K562 (cell line): ENCODE data around the gene SLC25A51. TPM values are rescaled to one million over a fixed set of nuclear protein-coding genes. Genes with fewer than 3 reads are reported as not detected.
A peak's percentile ranks its signal among the peaks of the same experiment; 100 is the strongest.

Experiments used
- ATAC-seq: fragments of 200-7000 bp; cut with Tn5 transposase; 3 replicates; pipeline ENCODE4 v1.9.1; 2020; ENCODE audit warnings: moderate library complexity
- BruUV-seq: library from RNA; stranded (reverse); fragments of 400-500 nt; replicated peaks from 2 replicates; lab custom pipeline; 2021; lab: Mats Ljungman, UMichigan
- CTCF ChIA-PET: fragments of 300-600 bp; formaldehyde crosslinking; extraction: SDS; loops from one replicate; lab custom pipeline; 2021; ENCODE audit warnings: low intra/inter-chr PET ratio; lab: Yijun Ruan, JAX
- POLR2A ChIA-PET: fragments of 300-600, 350-650 bp; sonication (Branson Sonifier 250); formaldehyde crosslinking; extraction: SDS; loops from one replicate; lab custom pipeline; 2021; ENCODE audit warnings: antibody characterized with exemption, inconsistent platforms; lab: Yijun Ruan, JAX
- DNase-seq, 4 experiments: peaks; one replicate each; pipeline versions ENCODE4 v3.0.0 to v3.0.0-alpha.2; 2011 to 2018; ENCODE audit warnings: low spot score in 3 of 4, mixed read lengths in 3 of 4; ENCODE audit errors: extremely low read depth in 1 of 4
- FAIRE-seq: peaks from 2 replicates; lab custom pipeline; 2011; peaks lifted over from hg19 to GRCh38; lab: Jason Lieb, UNC
- H2AFZ ChIP-seq: 2 replicates; pipeline ENCODE4 v1.6.0; 2011; ENCODE audit warnings: low read depth, low read length, control low read depth, inconsistent platforms
- H3K27ac ChIP-seq: fragments of 200-600 bp; 3 replicates; pipeline ENCODE4 v1.8.0; 2011; ENCODE audit warnings: low read depth, mild to moderate bottlenecking, control low read depth, inconsistent platforms, low read length, moderate library complexity, mixed read lengths; ENCODE audit errors: extremely low read depth
- H3K27me3 ChIP-seq, 2 experiments: fragments of 300-600 bp in 1 of 2; 2 replicates in 1 of 2; 3 replicates in 1 of 2; pipeline versions ENCODE4 v1.6.0 to v1.8.0; 2011; ENCODE audit warnings: inconsistent platforms in 2 of 2, low read length in 2 of 2, mild to moderate bottlenecking in 1 of 2, mixed read lengths in 1 of 2, moderate library complexity in 1 of 2; ENCODE audit not compliant: control insufficient read depth in 2 of 2, insufficient read depth in 2 of 2
- H3K36me3 ChIP-seq: fragments of 300-600 bp; 3 replicates; pipeline ENCODE4 v1.8.0; 2011; ENCODE audit warnings: mild to moderate bottlenecking, low read length, inconsistent platforms; ENCODE audit not compliant: control insufficient read depth, insufficient read depth
- H3K4me1 ChIP-seq, 2 experiments: fragments of 200-600 bp in 1 of 2; replicated peaks in 1 of 2; 2 replicates in 1 of 2; 3 replicates in 1 of 2; pipeline versions ENCODE4 v1.5.1 to v1.8.0; 2011; ENCODE audit warnings: inconsistent platforms in 2 of 2, low read length in 2 of 2, mild to moderate bottlenecking in 1 of 2, mixed read lengths in 1 of 2, moderate library complexity in 1 of 2; ENCODE audit not compliant: control insufficient read depth in 2 of 2, insufficient read depth in 2 of 2
- H3K4me2 ChIP-seq: 2 replicates; pipeline ENCODE4 v1.6.1; 2011; ENCODE audit warnings: low read length, control low read depth, inconsistent platforms, mixed read lengths; ENCODE audit not compliant: insufficient read depth
- H3K4me3 ChIP-seq: fragments of 200-600 bp; sonication (generic), shearing (Covaris generic); 2 replicates; pipeline ENCODE4 v1.5.1; 2016; ENCODE audit warnings: control low read depth, inconsistent platforms
- H3K79me2 ChIP-seq: fragments of 200-600 bp; 3 replicates; pipeline ENCODE4 v1.8.0; 2011; ENCODE audit warnings: low read length, inconsistent platforms; ENCODE audit not compliant: control insufficient read depth, insufficient read depth
- H3K9ac ChIP-seq, 2 experiments: 2 replicates each; pipeline versions ENCODE4 v1.6.0 to v1.6.1; 2011; ENCODE audit warnings: low read depth in 2 of 2, low read length in 2 of 2, control low read depth in 1 of 2, inconsistent platforms in 1 of 2, mild to moderate bottlenecking in 1 of 2, mixed read lengths in 1 of 2; ENCODE audit not compliant: insufficient read depth in 1 of 2
- H3K9me1 ChIP-seq: one replicate; pipeline ENCODE4 v1.6.0; 2011; ENCODE audit warnings: inconsistent platforms, mild to moderate bottlenecking, low read length, moderate library complexity; ENCODE audit not compliant: control insufficient read depth, insufficient read depth
- H3K9me3 ChIP-seq: replicated peaks from 2 replicates; pipeline ENCODE4 v1.5.1; 2011; ENCODE audit warnings: low read depth, low read length, inconsistent platforms; ENCODE audit not compliant: control insufficient read depth, insufficient read depth
- H4K20me1 ChIP-seq: replicated peaks from 2 replicates; pipeline ENCODE4 v1.6.1; 2011; ENCODE audit warnings: low read length, inconsistent platforms, mixed read lengths; ENCODE audit not compliant: control insufficient read depth, insufficient read depth
- ATF7 ChIP-seq: fragments of 450-650 bp; IDR thresholded peaks from 2 replicates; pipeline ENCODE4 v1.7.1; 2014; ENCODE audit warnings: mild to moderate bottlenecking, moderate library complexity
- CBX3 ChIP-seq, 2 experiments: IDR thresholded peaks; 1 replicate in 1 of 2; 2 replicates in 1 of 2; pipeline ENCODE4 v1.6.1; 2012; ENCODE audit warnings: inconsistent platforms in 2 of 2, low read length in 2 of 2, borderline replicate concordance in 1 of 2, control low read depth in 1 of 2
- CHCHD3 ChIP-seq: fragments of 250-450 bp; sonication (Bioruptor Pico); IDR thresholded peaks from 2 replicates; pipeline ENCODE4 v2.1.2; 2022; ENCODE audit warnings: mild to moderate bottlenecking
- FOS ChIP-seq: IDR thresholded peaks from 3 replicates; pipeline ENCODE4 v1.6.1; 2011; ENCODE audit not compliant: insufficient read length; ENCODE audit errors: extremely low read depth
- GTF2E2 ChIP-seq: fragments of 200-800 bp; sonication (Bioruptor generic); IDR thresholded peaks from 2 replicates; pipeline ENCODE4 v1.6.1; 2016; ENCODE audit warnings: missing genetic modification characterization, missing compliant biosample characterization
- MTA3 ChIP-seq: fragments of 450-650 bp; formaldehyde crosslinking; IDR thresholded peaks from 2 replicates; pipeline ENCODE4 v1.6.1; 2017; ENCODE audit warnings: mild to moderate bottlenecking, borderline replicate concordance
- NBN ChIP-seq: fragments of 450-650 bp; IDR thresholded peaks from 2 replicates; pipeline ENCODE4 v1.6.1; 2016; ENCODE audit warnings: low read depth, mild to moderate bottlenecking
- NFIC ChIP-seq: fragments of 450-650 bp; IDR thresholded peaks from 2 replicates; pipeline ENCODE4 v1.6.1; 2017; ENCODE audit warnings: mild to moderate bottlenecking, inconsistent platforms
- NR2C1 ChIP-seq, 2 experiments: fragments of 450-650 bp; IDR thresholded peaks; 2 replicates each; pipeline ENCODE4 v1.6.1; 2017; ENCODE audit warnings: mild to moderate bottlenecking in 2 of 2, antibody characterized with exemption in 1 of 2, inconsistent platforms in 1 of 2, missing compliant biosample characterization in 1 of 2, missing genetic modification characterization in 1 of 2
- POLR3G ChIP-seq: IDR thresholded peaks from 2 replicates; pipeline ENCODE4 v1.6.1; 2011; ENCODE audit not compliant: insufficient read length, insufficient replicate concordance; ENCODE audit errors: extremely low read depth
- RBM22 ChIP-seq: fragments of 200-400 bp; formaldehyde crosslinking; IDR thresholded peaks from 2 replicates; pipeline ENCODE4 v1.6.1; 2018; ENCODE audit warnings: low read length, low read depth; ENCODE audit not compliant: poor library complexity, severe bottlenecking
- SNIP1 ChIP-seq: fragments of 450-650 bp; IDR thresholded peaks from 2 replicates; pipeline ENCODE4 v1.7.1; 2017; ENCODE audit warnings: low read depth, mild to moderate bottlenecking
- TAF1 ChIP-seq: IDR thresholded peaks from 2 replicates; pipeline ENCODE4 v1.6.1; 2011; ENCODE audit warnings: mild to moderate bottlenecking, low read length, moderate library complexity; ENCODE audit not compliant: insufficient read depth, control insufficient read depth, severe bottlenecking; ENCODE audit errors: extremely low read depth
- TBL1XR1 ChIP-seq, 2 experiments: IDR thresholded peaks; 2 replicates each; pipeline ENCODE4 v1.6.1; 2012; ENCODE audit warnings: improper control_type of control experiment in 2 of 2, low read length in 2 of 2, mild to moderate bottlenecking in 1 of 2
- YY1 ChIP-seq, 3 experiments: IDR thresholded peaks; 2 replicates each; pipeline ENCODE4 v1.6.1; 2011; ENCODE audit warnings: low read length in 2 of 3, mild to moderate bottlenecking in 2 of 3, moderate library complexity in 2 of 3, borderline replicate concordance in 1 of 3, control low read depth in 1 of 3, low read depth in 1 of 3; ENCODE audit not compliant: insufficient read depth in 3 of 3, insufficient replicate concordance in 2 of 3, control insufficient read depth in 1 of 3, insufficient read length in 1 of 3; ENCODE audit errors: extremely low read depth in 1 of 3
- ZNF140 ChIP-seq: fragments of 250-450 bp; sonication (Bioruptor Pico); IDR thresholded peaks from 2 replicates; pipeline ENCODE4 v1.8.0; 2021; ENCODE audit warnings: moderate library complexity, mild to moderate bottlenecking, inconsistent platforms
- ZNF274 ChIP-seq: IDR thresholded peaks from 2 replicates; pipeline ENCODE4 v1.6.1; 2011; ENCODE audit warnings: low read depth, mild to moderate bottlenecking, low read length, moderate library complexity, borderline replicate concordance
- ZNF668 ChIP-seq: fragments of 250-450 bp; sonication (Bioruptor Pico); IDR thresholded peaks from 2 replicates; pipeline ENCODE4 v1.8.0; 2022; ENCODE audit warnings: mild to moderate bottlenecking, inconsistent platforms
- ZNF695 ChIP-seq: fragments of 450-650 bp; formaldehyde crosslinking; IDR thresholded peaks from 2 replicates; pipeline ENCODE4 v1.4.0; 2020; ENCODE audit warnings: mild to moderate bottlenecking, moderate library complexity
- ZNF699 ChIP-seq: fragments of 250-450 bp; sonication (Bioruptor Pico); IDR thresholded peaks from 2 replicates; pipeline ENCODE4 v1.8.0; 2021; ENCODE audit warnings: mild to moderate bottlenecking, moderate library complexity; ENCODE audit not compliant: insufficient replicate concordance
- ZNF76 ChIP-seq: fragments of 250-450 bp; sonication (Bioruptor Pico); IDR thresholded peaks from 2 replicates; pipeline ENCODE4 v1.4.0; 2020; ENCODE audit warnings: mild to moderate bottlenecking, moderate library complexity, borderline replicate concordance
- WGBS: fragments of 100-300 bp; shearing (Covaris generic); methylation state at CpG from one replicate; pipeline ENCODE4 v1.1.6; 2016; ENCODE audit warnings: low coverage, mixed read lengths; ENCODE audit not compliant: insufficient coverage; ENCODE audit errors: missing lambda C conversion rate; 5-methylcytosine and 5-hydroxymethylcytosine counted together
- in situ Hi-C: fragments of 300-500 bp; cut with MboI; formaldehyde crosslinking; loops from 4 replicates; pipeline ENCODE4 v1.15.0; 2018; ENCODE audit warnings: inconsistent platforms, mixed read lengths
- intact Hi-C: fragments of 100-400 bp; cut with micrococcal nuclease; formaldehyde crosslinking; loops from 2 replicates; pipeline ENCODE4 v1.14.2; 2022
- polyA plus RNA-seq, 8 experiments: library from polyadenylated mRNA; depleted of rRNA in 4 of 8; stranded (reverse) in 5 of 8; unstranded in 3 of 8; fragments of >200 nt; fragmentation: Nextera tagmentation in 2 of 8; fragmentation: Illumina TruSeq in 1 of 8; extraction: Ambion mirVana in 2 of 8; extraction: Trizol in 1 of 8; gene quantifications; 2 replicates each; pipeline versions ENCODE4 v1.2.1 to v1.2.3, GENCODE V29; 2011 to 2014; ENCODE audit warnings: inconsistent platforms in 1 of 8, missing spikeins in 1 of 8
- total RNA-seq, 7 experiments: library from RNA; depleted of rRNA in 6 of 7; stranded (reverse); fragments of >200 nt in 6 of 7; fragmentation: Illumina TruSeq in 2 of 7; extraction: Trizol in 2 of 7; gene quantifications; 2 replicates each; pipeline versions ENCODE4 v1.2.1 to v1.2.3, GENCODE V29; 2011 to 2021; ENCODE audit warnings: low replicate concordance in 1 of 7
- TF ChIP-seq, protein P1 (sequence below): sonication (generic); formaldehyde crosslinking; IDR thresholded peaks from 2 replicates; pipeline ENCODE4 v1.9.0; 2022; ENCODE audit warnings: mild to moderate bottlenecking, missing genetic modification reagents
- TF ChIP-seq, protein P2 (sequence below): fragments of 450-650 bp; IDR thresholded peaks from 2 replicates; pipeline ENCODE4 v1.6.1; 2016; ENCODE audit warnings: missing biosample characterization, missing genetic modification characterization

The SLC25A51 gene
- total and polyA plus RNA-seq, 9 of the 15 experiments (the other 6 are each of a cell fraction or from before 2014, with no cell fraction given), result 9.1 to 40.7 (median 24.5) TPM

DNA sequence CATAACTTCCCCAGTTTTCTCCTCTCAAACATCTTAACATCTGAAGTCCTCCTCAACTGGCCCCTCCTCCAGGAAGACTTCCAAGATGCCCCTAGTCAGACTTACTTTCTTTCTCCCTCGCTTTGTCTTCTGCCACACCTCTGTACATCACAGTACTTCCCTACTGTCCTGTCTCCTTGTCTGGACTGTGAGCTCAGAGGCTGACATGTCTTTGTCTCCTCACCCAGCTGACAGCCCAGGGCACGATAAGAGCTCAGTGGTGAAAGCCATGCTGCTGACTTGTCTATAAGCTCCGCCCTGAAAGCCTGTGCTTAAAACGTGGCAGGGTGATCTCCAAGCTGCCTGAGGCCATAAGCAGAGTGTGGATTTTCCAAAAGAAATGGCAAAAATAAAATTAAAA is 33.0 kb upstream of the SLC25A51 start:
- ChIA-PET POLR2A (interaction anchor here (0.6 to 1.6 kb wide), 5 partner anchors 10 to 129 kb away, joined by 3 to 9 read pairs (median 3); no protein-coding TSS in a partner anchor), CTCF (no interaction called here)
- no peak overlapping the region; a peak in 1 of 4 replicates for H3K9ac ChIP-seq
- peaks cover 17 to 20% of the 10 kb centered on the region in 2 experiments for H3K4me1 ChIP-seq
- peak; percentile 83 to 93 (median 88) for DNase-seq
- no peaks in the 10 kb centered on the region for H3K36me3 ChIP-seq
- no peak overlapping the region for H3K4me3 ChIP-seq
- WGBS, result 5% methylated on average over 4 of the region's 4 CpGs
- intact Hi-C loops, result no loop called here
- H3K9me3 ChIP-seq, result no peaks in the 10 kb centered on the region
- H2AFZ ChIP-seq, result no peak overlapping the region; the same call in 1 of the 2 replicates
- H3K27me3 ChIP-seq, result no peaks in the 10 kb centered on the region
- peak overlapping the region; percentile 18; the same call in 1 of the 3 replicates for H3K27ac ChIP-seq
- H4K20me1 ChIP-seq, result 0 out of 2 replicates have a peak, but pooled peaks cover 4% of the 10 kb centered on the region
- no TSS peak for BruUV-seq
- no peaks in the 10 kb centered on the region for H3K9me1 ChIP-seq
- no peaks in the 10 kb centered on the region for H3K79me2 ChIP-seq
- FAIRE-seq, result peak; percentile 99
- ATAC-seq, result peak; percentile 98
- in situ Hi-C loops, result no loop called here
- H3K4me2 ChIP-seq, result no peak overlapping the region
- TF ChIP-seq GTF2E2 (tag) (no peak), TAF1 (no peak), POLR3G (no peak), SNIP1 (no peak), ZNF274 (no peak), ZNF668 (no peak), MTA3 (peak; percentile 61; the same call in 1 of the 2 replicates), ZNF695 (no peak), CHCHD3 (CRISPR knock-in tag) (no peak), ATF7 (peak; percentile 76), NFIC (peak; percentile 27; the same call in 1 of the 2 replicates), ZNF699 (no peak), NBN (0 out of 2 replicates have a peak, but pooled peaks have one; percentile 74), ZNF140 (CRISPR knock-in tag) (no peak), TBL1XR1 (IDR thresholded peaks at IDR 0.05; ENCODE audit: low read length in 2 of 2) (peak in 1 of 2 experiments; percentile 22; a peak in 1 of 4 replicates), YY1 (IDR thresholded peaks at IDR 0.05; ENCODE audit: borderline replicate concordance in 1 of 3, control insufficient read depth in 1 of 3, extremely low read depth in 1 of 3, insufficient read depth in 3 of 3, insufficient read length in 1 of 3, insufficient replicate concordance in 2 of 3, low read depth in 1 of 3, low read length in 2 of 3) (peak in 1 of 3 experiments; percentile 34), FOS (no peak), NR2C1 (IDR thresholded peaks at IDR 0.05) (no peak), NR2C1 (tag; IDR thresholded peaks at IDR 0.05) (no peak), ZNF76 (CRISPR knock-in tag) (no peak), CBX3 (IDR thresholded peaks at IDR 0.05; ENCODE audit: borderline replicate concordance in 1 of 2, low read length in 2 of 2) (no peak), RBM22 (no peak)
- TF ChIP-seq, protein P1, sequence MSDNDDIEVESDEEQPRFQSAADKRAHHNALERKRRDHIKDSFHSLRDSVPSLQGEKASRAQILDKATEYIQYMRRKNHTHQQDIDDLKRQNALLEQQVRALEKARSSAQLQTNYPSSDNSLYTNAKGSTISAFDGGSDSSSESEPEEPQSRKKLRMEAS, result peak; percentile 86
- TF ChIP-seq, protein P2, sequence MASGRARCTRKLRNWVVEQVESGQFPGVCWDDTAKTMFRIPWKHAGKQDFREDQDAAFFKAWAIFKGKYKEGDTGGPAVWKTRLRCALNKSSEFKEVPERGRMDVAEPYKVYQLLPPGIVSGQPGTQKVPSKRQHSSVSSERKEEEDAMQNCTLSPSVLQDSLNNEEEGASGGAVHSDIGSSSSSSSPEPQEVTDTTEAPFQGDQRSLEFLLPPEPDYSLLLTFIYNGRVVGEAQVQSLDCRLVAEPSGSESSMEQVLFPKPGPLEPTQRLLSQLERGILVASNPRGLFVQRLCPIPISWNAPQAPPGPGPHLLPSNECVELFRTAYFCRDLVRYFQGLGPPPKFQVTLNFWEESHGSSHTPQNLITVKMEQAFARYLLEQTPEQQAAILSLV, result no peak
